ENCODE data around the gene TMEM233. TPM values are rescaled to one million over a fixed set of nuclear protein-coding genes. Genes with fewer than 3 reads are reported as not detected.

The TMEM233 gene
- not detected for total RNA-seq
- not detected for total RNA-seq (2013)
- total RNA-seq, result 0 reads per million in 29 experiments

DNA sequence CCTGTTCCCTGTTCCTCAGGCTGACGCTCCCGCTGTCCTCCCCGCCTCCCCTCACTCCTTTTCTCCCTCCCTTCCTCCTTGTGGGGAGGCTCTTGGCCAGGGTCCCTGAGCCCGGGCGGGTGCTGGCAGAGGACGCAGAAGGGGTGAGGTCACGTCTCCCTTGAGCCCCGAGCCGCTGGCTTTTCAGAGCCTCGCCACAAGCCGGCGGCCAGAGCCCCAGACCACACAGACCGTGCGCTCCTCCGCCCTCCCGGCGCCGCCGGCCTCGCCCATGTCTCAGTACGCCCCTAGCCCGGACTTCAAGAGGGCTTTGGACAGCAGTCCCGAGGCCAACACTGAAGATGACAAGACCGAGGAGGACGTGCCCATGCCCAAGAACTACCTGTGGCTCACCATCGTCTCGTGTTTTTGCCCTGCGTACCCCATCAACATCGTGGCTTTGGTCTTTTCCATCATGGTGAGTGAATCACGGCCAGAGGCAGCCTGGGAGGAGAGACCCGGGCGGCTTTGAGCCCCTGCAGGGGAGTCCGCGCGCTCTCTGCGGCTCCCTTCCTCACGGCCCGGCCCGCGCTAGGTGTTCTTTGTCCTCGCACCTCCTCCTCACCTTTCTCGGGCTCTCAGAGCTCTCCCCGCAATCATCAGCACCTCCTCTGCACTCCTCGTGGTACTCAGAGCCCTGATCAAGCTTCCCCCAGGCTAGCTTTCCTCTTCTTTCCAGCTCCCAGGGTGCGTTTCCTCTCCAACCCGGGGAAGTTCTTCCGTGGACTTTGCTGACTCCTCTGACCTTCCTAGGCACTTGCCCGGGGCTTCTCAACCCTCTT lies at the start of gene TMEM233:
TMEM233 (plus strand) TSS at position 197 of the 821 bp plus-strand sequence; CDS start at position 272, 75 bp downstream.
- H3K27me3 Mint-ChIP-seq, result peaks cover 64 to 79% of the 10 kb centered on the region in 2 donors
- Histone ChIP-seq H3K27me3 (replicated peaks in 1 of 2; ENCODE audit: control insufficient read depth in 2 of 2, extremely low read depth in 1 of 2, insufficient read depth in 2 of 2, low read length in 1 of 2) (peaks cover 16 to 36% of the 10 kb centered on the region in 2 experiments), H3K36me3 (ENCODE audit: control insufficient read depth in 2 of 2, extremely low read depth in 1 of 2, insufficient read depth in 1 of 2, low read length in 1 of 2) (no peaks in the 10 kb centered on the region), H3K4me1 (ENCODE audit: control insufficient read depth in 1 of 2, extremely low read depth in 1 of 2, insufficient read depth in 2 of 2, low read length in 2 of 2) (peaks cover 0 to 6% of the 10 kb centered on the region in 2 experiments), H3K27ac (ENCODE audit: low read length) (no peak within 1 kb of the TSS), H3K4me3 (ENCODE audit: control insufficient read depth in 1 of 2, extremely low read depth in 1 of 2, low read length in 1 of 2) (no peak within 1 kb of the TSS), H3K9me3 (no peaks in the 10 kb centered on the region)
- no peak within 1 kb of the TSS for H3K4me3 Mint-ChIP-seq
- DNase-seq, result no peak
- CTCF ChIA-PET, result no interaction called here
- H3K36me3 Mint-ChIP-seq, result no peaks in the 10 kb centered on the region
- POLR2A ChIA-PET, result no interaction called here
- no peaks in the 10 kb centered on the region for H3K9me3 Mint-ChIP-seq
- no peak for ATAC-seq (replicated peaks in 1 of 4)
- peaks cover 12 to 19% (median 15%) of the 10 kb centered on the region in 3 donors for H3K4me1 Mint-ChIP-seq
- no peak within 1 kb of the TSS for H3K27ac Mint-ChIP-seq
- WGBS (ENCODE audit: insufficient coverage), result 7% methylated on average over 48 of the region's 48 CpGs

DNA sequence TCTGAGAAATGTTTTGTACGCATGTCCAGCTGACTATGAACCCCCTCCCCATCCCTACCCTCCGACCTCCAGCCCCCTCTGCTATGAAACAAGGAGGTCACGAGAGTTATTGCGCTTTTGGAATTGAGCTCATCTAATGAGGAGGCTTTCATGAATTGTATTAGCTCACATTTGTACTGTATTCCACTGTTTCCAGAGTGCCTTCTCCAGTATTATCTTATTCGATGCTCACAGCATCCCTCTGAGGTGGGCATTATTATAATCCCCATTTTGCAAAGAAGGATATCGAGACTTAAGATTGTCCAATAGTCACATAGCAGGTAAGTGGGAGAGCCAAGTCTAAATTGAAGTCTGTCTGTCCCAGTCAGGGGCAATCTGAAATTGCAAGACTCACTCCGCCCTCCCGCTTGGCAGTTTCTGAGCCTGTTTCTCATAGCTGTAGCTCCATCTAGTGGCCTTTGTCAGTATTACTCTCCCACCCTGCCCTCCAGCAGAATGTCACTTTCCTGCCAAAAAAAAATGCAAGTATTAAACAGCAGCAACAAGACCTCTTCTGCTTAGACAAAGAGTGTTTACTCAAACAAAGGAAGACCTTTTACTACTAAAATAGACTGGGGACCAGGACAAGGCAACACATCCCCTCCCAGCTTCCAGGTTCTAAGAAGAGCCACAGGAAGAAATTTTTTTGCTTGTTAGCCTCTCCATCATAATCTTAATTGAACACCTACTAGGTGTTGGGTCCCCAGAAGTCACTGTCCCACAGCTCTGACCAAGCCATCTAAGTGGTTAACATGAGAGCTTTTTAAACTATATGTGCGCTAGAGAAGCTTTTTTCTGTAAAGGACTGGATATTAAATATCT lies 48.6 kb upstream of the TMEM233 start:
- Mint-ChIP-seq H3K9me3 (no peaks in the 10 kb centered on the region), H3K4me1 (no peaks in the 10 kb centered on the region), H3K27me3 (peaks cover 47 to 48% of the 10 kb centered on the region in 2 donors), H3K36me3 (no peaks in the 10 kb centered on the region), H3K4me3 (no peak overlapping the region), H3K27ac (no peak overlapping the region)
- CTCF ChIA-PET, result interaction anchor here (0.6 to 1.7 kb wide), 5 partner anchors 21 to 1670 kb away, joined by 3 to 6 read pairs (median 3); no protein-coding TSS in a partner anchor
- Histone ChIP-seq H3K4me3 (ENCODE audit: control insufficient read depth in 1 of 2, extremely low read depth in 1 of 2, low read length in 1 of 2) (no peak overlapping the region), H3K36me3 (ENCODE audit: control insufficient read depth in 2 of 2, extremely low read depth in 1 of 2, insufficient read depth in 1 of 2, low read length in 1 of 2) (no peaks in the 10 kb centered on the region), H3K4me1 (ENCODE audit: control insufficient read depth in 1 of 2, extremely low read depth in 1 of 2, insufficient read depth in 2 of 2, low read length in 2 of 2) (no peaks in the 10 kb centered on the region), H3K27ac (ENCODE audit: low read length) (no peak overlapping the region), H3K27me3 (replicated peaks in 1 of 2; ENCODE audit: control insufficient read depth in 2 of 2, extremely low read depth in 1 of 2, insufficient read depth in 2 of 2, low read length in 1 of 2) (peaks cover 0 to 10% of the 10 kb centered on the region in 2 experiments), H3K9me3 (no peaks in the 10 kb centered on the region)
- ATAC-seq (replicated peaks in 1 of 4) (peak in 2 of 4 experiments; percentile 58), DNase-seq (peak in 33 of 35 experiments; percentile 0 to 72 (median 28))
- 0% methylated on average over 1 of the region's 9 CpGs for WGBS (ENCODE audit: insufficient coverage)
- POLR2A ChIA-PET, result no interaction called here

DNA sequence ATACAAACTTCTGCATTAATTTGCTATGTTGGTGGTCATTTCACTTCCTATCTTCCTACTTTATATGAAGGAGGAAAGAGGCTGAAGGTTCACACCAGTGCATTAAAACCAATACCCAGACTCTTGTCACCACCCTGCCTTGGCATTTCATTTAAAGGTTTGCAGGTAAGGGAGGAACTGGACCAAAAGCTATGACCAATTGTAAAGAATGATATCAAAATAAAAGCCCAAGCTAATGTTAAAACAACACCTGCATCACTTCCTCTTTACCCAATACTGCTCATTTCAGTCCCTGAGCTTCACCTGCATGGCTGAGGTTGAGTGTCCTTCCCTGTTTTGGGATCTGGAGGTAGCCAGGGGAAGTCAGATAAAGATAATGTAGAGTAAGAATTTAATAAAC lies 47.2 kb upstream of the TMEM233 start:
- Histone ChIP-seq H3K4me3 (ENCODE audit: control insufficient read depth in 1 of 2, extremely low read depth in 1 of 2, low read length in 1 of 2) (no peak overlapping the region), H3K4me1 (ENCODE audit: control insufficient read depth in 1 of 2, extremely low read depth in 1 of 2, insufficient read depth in 2 of 2, low read length in 2 of 2) (no peaks in the 10 kb centered on the region), H3K9me3 (no peaks in the 10 kb centered on the region), H3K27ac (ENCODE audit: low read length) (no peak overlapping the region), H3K36me3 (ENCODE audit: control insufficient read depth in 2 of 2, extremely low read depth in 1 of 2, insufficient read depth in 1 of 2, low read length in 1 of 2) (no peaks in the 10 kb centered on the region), H3K27me3 (replicated peaks in 1 of 2; ENCODE audit: control insufficient read depth in 2 of 2, extremely low read depth in 1 of 2, insufficient read depth in 2 of 2, low read length in 1 of 2) (peaks cover 0 to 7% of the 10 kb centered on the region in 2 experiments)
- H3K27ac Mint-ChIP-seq, result no peak overlapping the region
- no peak overlapping the region for H3K4me3 Mint-ChIP-seq
- H3K9me3 Mint-ChIP-seq, result no peaks in the 10 kb centered on the region
- ChIA-PET POLR2A (no interaction called here), CTCF (interaction anchor here in 1 of 2 donors (1.4 kb wide), 1 partner anchor 102 kb away, joined by 3 read pairs; no protein-coding TSS in a partner anchor)
- DNase-seq, result no peak
- no peaks in the 10 kb centered on the region for H3K4me1 Mint-ChIP-seq
- peaks cover 47 to 48% of the 10 kb centered on the region in 2 donors for H3K27me3 Mint-ChIP-seq
- no peak for ATAC-seq (replicated peaks in 1 of 4)
- no peaks in the 10 kb centered on the region for H3K36me3 Mint-ChIP-seq

DNA sequence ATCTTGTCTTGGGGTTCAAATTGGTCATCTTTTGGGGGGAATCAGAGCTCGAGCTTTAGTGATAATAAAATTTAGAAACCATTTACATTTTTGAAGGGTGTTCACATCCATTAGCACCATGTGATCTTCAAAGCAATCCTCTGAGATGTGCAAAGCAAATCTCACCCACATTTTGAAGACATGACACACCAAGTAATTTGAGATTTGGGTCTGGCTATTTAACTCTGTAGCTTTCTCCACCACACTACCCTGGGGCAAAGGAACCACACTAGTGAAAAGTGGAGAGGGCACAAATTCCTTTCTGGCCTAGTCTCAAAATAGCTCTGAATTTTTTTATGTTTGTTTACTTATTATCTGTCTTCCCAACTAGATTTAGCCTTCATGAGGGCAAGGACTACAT lies 46.6 kb upstream of the TMEM233 start:
- Mint-ChIP-seq H3K27me3 (peaks cover 43 to 45% of the 10 kb centered on the region in 2 donors), H3K4me3 (no peak overlapping the region), H3K9me3 (no peaks in the 10 kb centered on the region), H3K4me1 (no peaks in the 10 kb centered on the region), H3K27ac (no peak overlapping the region), H3K36me3 (no peaks in the 10 kb centered on the region)
- no CpG with 5 or more reads among the region's 1 CpG for WGBS (ENCODE audit: insufficient coverage)
- Histone ChIP-seq H3K4me1 (ENCODE audit: control insufficient read depth in 1 of 2, extremely low read depth in 1 of 2, insufficient read depth in 2 of 2, low read length in 2 of 2) (no peaks in the 10 kb centered on the region), H3K36me3 (ENCODE audit: control insufficient read depth in 2 of 2, extremely low read depth in 1 of 2, insufficient read depth in 1 of 2, low read length in 1 of 2) (no peaks in the 10 kb centered on the region), H3K27ac (ENCODE audit: low read length) (no peak overlapping the region), H3K27me3 (replicated peaks in 1 of 2; ENCODE audit: control insufficient read depth in 2 of 2, extremely low read depth in 1 of 2, insufficient read depth in 2 of 2, low read length in 1 of 2) (peaks cover 0 to 7% of the 10 kb centered on the region in 2 experiments), H3K9me3 (no peaks in the 10 kb centered on the region), H3K4me3 (ENCODE audit: control insufficient read depth in 1 of 2, extremely low read depth in 1 of 2, low read length in 1 of 2) (no peak overlapping the region)
- CTCF ChIA-PET, result no interaction called here
- DNase-seq (no peak), ATAC-seq (replicated peaks in 1 of 4) (no peak)
- POLR2A ChIA-PET, result no interaction called here

DNA sequence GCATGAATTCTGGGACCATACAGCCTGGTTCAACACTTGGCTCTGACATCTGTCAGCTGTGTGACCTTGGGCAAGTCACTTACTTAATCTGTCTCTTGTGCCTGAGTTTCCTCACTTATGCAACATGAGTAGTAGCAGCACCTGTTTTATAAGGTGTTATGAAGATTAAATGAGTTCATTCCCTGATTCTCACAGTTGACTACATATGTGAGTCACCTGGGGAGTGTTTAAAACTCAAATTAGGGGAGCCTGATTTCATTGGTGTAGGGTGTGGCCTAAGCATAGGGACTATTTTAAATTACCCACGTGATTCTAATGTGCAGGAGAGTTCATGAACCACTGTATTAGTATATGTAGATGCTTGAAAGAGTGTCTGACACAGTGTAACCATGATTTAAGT lies 36.7 kb upstream of the TMEM233 start:
- H3K4me1 ChIP-seq (ENCODE audit: control insufficient read depth in 1 of 2, extremely low read depth in 1 of 2, insufficient read depth in 2 of 2, low read length in 2 of 2), result no peaks in the 10 kb centered on the region
- no peak for DNase-seq
- no CpG with 5 or more reads among the region's 1 CpG for WGBS (ENCODE audit: insufficient coverage)
- H3K27me3 Mint-ChIP-seq, result peaks cover 17 to 24% of the 10 kb centered on the region in 2 donors
- no peaks in the 10 kb centered on the region for H3K9me3 ChIP-seq
- no peaks in the 10 kb centered on the region for H3K36me3 Mint-ChIP-seq
- POLR2A ChIA-PET, result no interaction called here
- CTCF ChIA-PET, result no interaction called here
- H3K4me3 ChIP-seq (ENCODE audit: control insufficient read depth in 1 of 2, extremely low read depth in 1 of 2, low read length in 1 of 2), result no peak overlapping the region
- H3K4me1 Mint-ChIP-seq, result no peaks in the 10 kb centered on the region
- peaks cover 0 to 3% of the 10 kb centered on the region in 2 experiments for H3K27me3 ChIP-seq (replicated peaks in 1 of 2; ENCODE audit: control insufficient read depth in 2 of 2, extremely low read depth in 1 of 2, insufficient read depth in 2 of 2, low read length in 1 of 2)
- no peaks in the 10 kb centered on the region for H3K9me3 Mint-ChIP-seq
- no peak for ATAC-seq (replicated peaks in 1 of 4)
- H3K36me3 ChIP-seq (ENCODE audit: control insufficient read depth in 2 of 2, extremely low read depth in 1 of 2, insufficient read depth in 1 of 2, low read length in 1 of 2), result no peaks in the 10 kb centered on the region
- H3K27ac Mint-ChIP-seq, result no peak overlapping the region
- no peak overlapping the region for H3K4me3 Mint-ChIP-seq
- H3K27ac ChIP-seq (ENCODE audit: low read length), result no peak overlapping the region

DNA sequence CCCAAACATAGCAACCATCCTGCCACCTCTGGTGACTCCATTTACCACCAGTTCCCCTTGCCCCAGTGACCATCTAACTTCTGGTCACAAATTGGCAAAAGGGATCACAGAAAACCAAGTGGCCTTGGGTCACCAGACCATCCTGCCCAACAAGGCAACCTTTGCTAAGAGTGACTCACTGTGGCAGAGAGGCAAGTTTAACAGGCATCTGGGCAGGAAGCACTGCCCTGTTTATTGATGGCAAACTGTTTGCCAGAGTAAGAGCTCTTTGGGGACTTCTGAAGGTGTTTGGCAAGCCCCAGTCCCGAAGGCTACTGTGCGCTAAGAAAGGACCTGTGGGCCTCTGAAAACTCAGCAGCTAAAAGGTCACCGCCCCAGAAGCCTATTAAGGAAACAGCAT lies 28.2 kb upstream of the TMEM233 start:
- H3K36me3 ChIP-seq (ENCODE audit: control insufficient read depth in 2 of 2, extremely low read depth in 1 of 2, insufficient read depth in 1 of 2, low read length in 1 of 2), result no peaks in the 10 kb centered on the region
- H3K4me1 ChIP-seq (ENCODE audit: control insufficient read depth in 1 of 2, extremely low read depth in 1 of 2, insufficient read depth in 2 of 2, low read length in 2 of 2), result no peaks in the 10 kb centered on the region
- peaks cover 0 to 9% of the 10 kb centered on the region in 2 experiments for H3K27me3 ChIP-seq (replicated peaks in 1 of 2; ENCODE audit: control insufficient read depth in 2 of 2, extremely low read depth in 1 of 2, insufficient read depth in 2 of 2, low read length in 1 of 2)
- no peaks in the 10 kb centered on the region for H3K9me3 ChIP-seq
- Mint-ChIP-seq H3K36me3 (no peaks in the 10 kb centered on the region), H3K27ac (no peak overlapping the region), H3K9me3 (no peaks in the 10 kb centered on the region), H3K4me1 (no peaks in the 10 kb centered on the region), H3K4me3 (no peak overlapping the region), H3K27me3 (peaks cover 15 to 22% of the 10 kb centered on the region in 2 donors)
- 90% methylated on average over 2 of the region's 3 CpGs for WGBS (ENCODE audit: insufficient coverage)
- DNase-seq (no peak), ATAC-seq (replicated peaks in 1 of 4) (no peak)
- no peak overlapping the region for H3K4me3 ChIP-seq (ENCODE audit: control insufficient read depth in 1 of 2, extremely low read depth in 1 of 2, low read length in 1 of 2)
- ChIA-PET POLR2A (no interaction called here), CTCF (interaction anchor here (0.6 to 1.1 kb wide), 2 partner anchors 21 to 1692 kb away, joined by 3 to 4 read pairs; no protein-coding TSS in a partner anchor)
- no peak overlapping the region for H3K27ac ChIP-seq (ENCODE audit: low read length)
